Activated naive CD4-positive, alpha-beta T cell (primary cell): ENCODE data around the gene LENG1.
"Not testable (repeated sequence)": the region's sequence is repeated elsewhere in the genome, so short reads cannot be mapped to it uniquely, and the experiment has no call there.

Experiments used
- DNase-seq, 4 experiments: peaks; one replicate each; lab custom pipeline; 2025; lab: John Stamatoyannopoulos, UW

Gene LENG1

DNA sequence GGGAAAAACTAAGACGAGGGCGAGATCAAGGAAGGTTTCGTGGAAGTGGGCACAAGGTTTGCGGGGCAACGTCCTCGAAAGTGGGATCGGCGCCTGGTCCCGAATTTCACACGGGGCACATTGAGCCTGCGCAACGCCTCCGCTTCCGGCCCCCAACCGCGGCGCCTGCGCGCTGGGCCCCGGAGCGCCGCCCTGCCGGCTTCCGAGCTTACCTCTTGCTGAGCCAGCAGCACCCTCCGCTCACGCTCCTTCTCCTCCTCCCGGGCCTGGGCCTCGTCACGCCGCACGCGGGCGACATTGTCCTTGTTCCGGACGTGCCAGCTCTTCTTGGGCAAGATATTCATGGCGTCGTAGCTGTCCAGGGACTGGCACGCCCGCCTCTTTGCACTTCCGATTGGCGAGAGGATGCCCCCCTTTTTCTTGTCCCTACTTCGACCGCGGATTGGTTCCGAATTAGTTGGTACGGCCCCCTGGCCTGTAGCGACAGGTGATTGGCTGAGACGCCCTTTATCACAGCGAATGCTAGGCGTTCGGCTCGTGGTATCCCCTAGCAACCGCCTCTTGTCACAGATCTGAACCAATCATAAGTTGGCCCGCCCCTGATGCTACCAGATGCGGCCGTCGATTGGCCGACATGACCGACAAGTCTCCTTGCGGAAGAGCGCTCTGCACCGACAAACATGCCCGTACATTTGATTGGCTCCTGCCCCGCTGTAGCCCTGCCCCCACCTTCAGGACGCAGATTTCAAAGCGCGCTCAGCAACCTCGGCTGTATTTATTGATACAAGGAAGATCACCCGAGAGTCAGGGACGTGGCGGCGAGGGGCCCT lies at the start of gene LENG1:
Gene LENG1 (minus strand): TSS at position 370 of the 830 bp plus-strand sequence. CDS start 26 bp downstream, at position 344.
- peak; percentile 86 to 96 (median 93) for DNase-seq

GRCh38 chr19:54208784-54209057 lies 49.2 kb upstream of the LENG1 start:
- DNase-seq = no peak

DNA sequence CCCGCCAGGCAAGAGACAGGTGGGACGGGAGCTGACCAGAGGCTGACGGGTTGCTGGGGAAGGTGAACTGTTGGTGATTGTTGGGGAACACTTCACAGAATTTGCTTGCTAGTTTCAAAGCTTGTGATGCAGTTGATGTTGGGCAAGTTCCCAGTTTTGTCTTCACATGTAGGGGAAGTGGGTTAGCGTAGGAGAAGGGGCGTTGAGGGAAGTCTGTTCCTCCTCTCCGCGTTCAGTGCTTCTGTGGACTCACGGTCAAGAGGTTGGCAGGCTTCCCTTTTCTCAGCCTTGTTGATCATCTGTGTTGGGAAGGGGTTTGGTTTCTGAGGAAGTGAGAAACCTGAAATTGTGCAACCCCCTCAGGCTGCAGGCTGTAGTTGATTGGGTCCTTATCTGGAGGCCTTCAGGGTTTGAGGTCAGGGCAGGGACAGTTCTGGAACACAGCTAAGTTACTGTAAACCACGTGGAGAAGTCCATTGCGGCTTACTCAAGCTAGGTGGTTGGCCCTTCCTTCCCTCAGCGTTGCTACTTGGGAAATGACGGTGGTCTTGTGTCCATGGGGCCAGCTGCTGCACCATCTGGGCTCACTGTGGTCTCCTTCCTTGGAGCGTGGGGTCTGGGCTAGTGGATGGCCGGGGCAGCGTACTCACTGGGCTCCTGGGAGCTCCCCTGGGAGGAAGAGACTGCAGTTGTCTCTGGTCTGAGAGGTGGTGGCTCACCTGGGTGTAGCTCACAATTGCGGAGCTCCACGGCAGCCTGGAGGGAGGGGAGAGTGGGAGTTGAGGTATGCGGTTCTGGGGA lies 48.7 kb upstream of the LENG1 start:
- DNase-seq = no peak

DNA sequence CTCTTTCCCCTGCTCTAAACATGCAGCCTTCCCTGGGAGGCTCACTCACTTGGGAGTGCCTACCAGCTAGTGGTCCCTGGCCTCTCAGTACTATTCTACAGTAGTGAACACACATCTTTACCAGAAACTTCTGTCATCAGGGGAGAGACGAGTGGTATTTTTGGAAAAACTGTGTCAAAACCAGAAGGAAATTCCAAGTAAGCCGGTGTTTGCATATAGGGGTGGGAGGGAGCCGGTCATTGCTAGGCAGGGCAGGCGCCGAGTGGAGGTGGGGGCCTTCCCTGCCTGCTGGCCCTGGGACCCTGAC lies 48.1 kb upstream of the LENG1 start:
- DNase-seq = no peak

GRCh38 chr19:54207193-54207592 lies 47.7 kb upstream of the LENG1 start:
- not testable (repeated sequence) for DNase-seq

GRCh38 chr19:54206831-54207177 lies 47.3 kb upstream of the LENG1 start:
- DNase-seq = no peak

DNA sequence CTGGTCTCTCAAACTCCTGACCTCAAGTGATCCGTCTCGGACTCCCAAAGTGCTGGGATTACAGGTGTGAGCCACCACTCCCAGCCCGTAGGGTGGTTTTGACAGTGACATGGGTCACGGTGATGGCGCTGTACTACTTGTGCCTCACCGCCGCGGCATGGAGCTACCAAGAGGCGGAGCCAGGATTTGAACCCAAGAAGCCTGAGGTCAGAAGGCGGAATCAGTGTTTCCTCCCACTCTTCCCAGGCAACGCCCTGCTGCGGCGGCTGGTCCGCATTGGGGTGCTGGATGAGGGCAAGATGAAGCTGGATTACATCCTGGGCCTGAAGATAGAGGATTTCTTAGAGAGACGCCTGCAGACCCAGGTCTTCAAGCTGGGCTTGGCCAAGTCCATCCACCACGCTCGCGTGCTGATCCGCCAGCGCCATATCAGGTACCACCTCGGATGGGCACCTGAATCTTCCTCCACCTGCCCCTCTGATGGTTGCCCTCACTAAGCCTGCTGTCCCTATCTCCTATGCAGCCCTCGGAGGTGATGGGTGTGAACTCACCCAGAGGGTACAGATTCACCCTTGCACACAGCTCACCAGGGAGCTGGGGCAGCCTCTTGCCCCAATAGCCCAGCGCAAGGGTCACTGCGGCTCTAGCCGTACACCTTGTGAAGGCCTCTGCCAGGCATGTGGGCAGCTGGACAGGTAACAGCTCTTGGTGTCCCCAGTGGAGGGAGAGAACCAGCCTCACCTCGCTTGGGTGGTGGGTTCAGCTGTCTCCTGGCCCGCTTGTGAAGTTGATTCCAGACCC lies 46.7 kb upstream of the LENG1 start:
- no peak for DNase-seq

GRCh38 chr19:54204767-54205468 lies 45.4 kb upstream of the LENG1 start:
- DNase-seq = no peak

DNA sequence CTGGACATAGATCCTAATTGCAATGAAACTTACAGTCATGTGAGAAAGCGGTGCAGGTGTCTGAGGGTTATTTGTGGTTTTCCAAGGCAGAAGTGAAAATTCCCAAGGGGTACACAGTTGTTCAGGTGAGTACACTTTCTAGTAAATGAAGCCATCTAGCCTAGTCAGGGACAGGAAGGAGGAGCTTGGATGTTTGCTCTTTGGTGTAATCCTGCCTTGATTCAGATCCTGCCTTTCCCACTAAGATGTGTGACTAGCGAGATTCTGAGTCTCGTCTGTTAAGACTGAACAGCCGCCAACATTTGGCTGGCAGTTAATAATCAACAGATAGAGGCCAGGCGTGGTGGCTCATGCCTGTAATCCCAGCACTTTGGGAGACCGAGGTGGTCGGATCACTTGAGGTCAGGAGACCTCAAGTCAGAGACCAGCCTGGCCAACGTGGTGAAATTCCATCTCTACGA lies 43.7 kb upstream of the LENG1 start:
- no peak for DNase-seq

DNA sequence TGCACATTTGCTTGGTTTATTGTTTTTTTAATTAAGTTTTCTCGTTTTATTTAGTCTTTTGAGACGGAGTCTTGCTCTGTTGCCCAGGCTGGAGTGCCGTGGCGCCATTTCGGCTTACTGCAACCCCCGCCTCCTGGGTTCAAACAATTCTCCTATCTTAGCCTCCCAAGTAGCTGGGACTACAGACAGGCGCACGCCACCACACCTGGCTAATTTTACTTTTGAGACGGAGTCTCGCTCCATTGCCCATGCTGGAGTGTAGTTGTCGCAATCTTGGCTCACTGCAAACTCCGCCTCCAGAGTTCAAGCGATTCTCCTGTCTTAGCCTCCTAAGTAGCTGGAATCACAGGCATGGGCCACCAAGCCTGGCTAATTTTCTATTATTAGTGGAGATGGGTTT lies 42.5 kb upstream of the LENG1 start:
- no peak for DNase-seq

GRCh38 chr19:54201172-54201701 lies 41.7 kb upstream of the LENG1 start:
- DNase-seq = no peak

DNA sequence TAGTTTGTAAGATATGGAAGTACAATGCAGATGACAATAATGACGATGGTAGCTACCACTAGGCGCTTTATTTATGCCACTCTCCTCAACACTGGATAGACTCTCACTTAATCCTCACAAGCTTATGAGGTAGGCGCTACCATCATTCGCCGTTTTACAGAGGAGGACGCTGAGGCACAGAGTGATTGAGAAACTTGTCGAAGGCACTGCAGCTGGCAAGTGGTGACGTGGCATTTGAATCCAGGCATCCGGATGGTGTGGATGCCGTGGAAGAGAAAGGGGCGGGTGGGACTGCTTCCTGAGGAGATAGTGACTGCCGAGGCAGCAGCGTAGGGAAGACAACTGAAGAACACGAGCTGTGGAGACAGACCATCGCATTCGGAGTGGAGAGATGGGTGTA lies 39.9 kb upstream of the LENG1 start:
- DNase-seq = no peak

DNA sequence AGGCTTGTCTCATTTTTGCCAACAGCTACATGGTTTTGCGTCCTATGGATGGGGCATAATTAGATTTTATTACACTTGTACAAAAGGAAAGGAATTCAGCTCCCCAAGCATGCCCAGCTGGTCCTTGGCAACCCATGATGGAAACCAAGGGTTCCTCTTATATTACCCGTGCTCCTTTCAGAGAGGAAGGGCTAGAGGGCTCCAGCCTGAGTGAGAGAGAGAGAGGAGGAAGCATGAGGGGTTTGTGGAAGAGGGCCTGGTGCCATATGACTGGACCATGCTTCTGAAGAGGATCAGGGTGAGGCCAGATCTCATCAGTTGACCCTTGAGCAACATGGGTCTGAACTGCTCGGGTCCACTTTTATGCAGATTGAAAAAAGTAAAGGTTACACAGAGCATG lies 37.6 kb upstream of the LENG1 start:
- DNase-seq = no peak

- no peak for DNase-seq
Measured at GRCh38 chr19:54196536-54196935, 37.0 kb upstream of the LENG1 start.

GRCh38 chr19:54194463-54194862 lies 34.9 kb upstream of the LENG1 start:
- not testable (repeated sequence) for DNase-seq

GRCh38 chr19:54193011-54193410 lies 33.5 kb upstream of the LENG1 start:
- no peak for DNase-seq

GRCh38 chr19:54191811-54192453 lies 32.4 kb upstream of the LENG1 start:
- no peak for DNase-seq

GRCh38 chr19:54191011-54191810 lies 31.7 kb upstream of the LENG1 start, which contains the start of gene TSEN34:
TSS of gene TSEN34 (plus strand) at chr19:54191308. CDS start at chr19:54191365, 57 bp downstream.
- DNase-seq = peak; percentile 84 to 92 (median 90)

GRCh38 chr19:54190503-54191010 lies 31.0 kb upstream of the LENG1 start:
- DNase-seq = peak; percentile 99 to 100 (median 99)
